ENCODE data around the gene OR2H2.

The OR2H2 gene

GRCh38 chr6:29590218-29590808 is 5.4 kb downstream of the OR2H2 start:
- H3K4me3 ChIP-seq (ENCODE audit: low read length): no peak overlapping the region
- TF ChIP-seq, protein P1, sequence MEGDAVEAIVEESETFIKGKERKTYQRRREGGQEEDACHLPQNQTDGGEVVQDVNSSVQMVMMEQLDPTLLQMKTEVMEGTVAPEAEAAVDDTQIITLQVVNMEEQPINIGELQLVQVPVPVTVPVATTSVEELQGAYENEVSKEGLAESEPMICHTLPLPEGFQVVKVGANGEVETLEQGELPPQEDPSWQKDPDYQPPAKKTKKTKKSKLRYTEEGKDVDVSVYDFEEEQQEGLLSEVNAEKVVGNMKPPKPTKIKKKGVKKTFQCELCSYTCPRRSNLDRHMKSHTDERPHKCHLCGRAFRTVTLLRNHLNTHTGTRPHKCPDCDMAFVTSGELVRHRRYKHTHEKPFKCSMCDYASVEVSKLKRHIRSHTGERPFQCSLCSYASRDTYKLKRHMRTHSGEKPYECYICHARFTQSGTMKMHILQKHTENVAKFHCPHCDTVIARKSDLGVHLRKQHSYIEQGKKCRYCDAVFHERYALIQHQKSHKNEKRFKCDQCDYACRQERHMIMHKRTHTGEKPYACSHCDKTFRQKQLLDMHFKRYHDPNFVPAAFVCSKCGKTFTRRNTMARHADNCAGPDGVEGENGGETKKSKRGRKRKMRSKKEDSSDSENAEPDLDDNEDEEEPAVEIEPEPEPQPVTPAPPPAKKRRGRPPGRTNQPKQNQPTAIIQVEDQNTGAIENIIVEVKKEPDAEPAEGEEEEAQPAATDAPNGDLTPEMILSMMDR (conservative IDR thresholded peaks at IDR 0.05; ENCODE audit: low read depth, low read length): no peak
- DNase-seq (ENCODE audit: low read depth): no peak

DNA sequence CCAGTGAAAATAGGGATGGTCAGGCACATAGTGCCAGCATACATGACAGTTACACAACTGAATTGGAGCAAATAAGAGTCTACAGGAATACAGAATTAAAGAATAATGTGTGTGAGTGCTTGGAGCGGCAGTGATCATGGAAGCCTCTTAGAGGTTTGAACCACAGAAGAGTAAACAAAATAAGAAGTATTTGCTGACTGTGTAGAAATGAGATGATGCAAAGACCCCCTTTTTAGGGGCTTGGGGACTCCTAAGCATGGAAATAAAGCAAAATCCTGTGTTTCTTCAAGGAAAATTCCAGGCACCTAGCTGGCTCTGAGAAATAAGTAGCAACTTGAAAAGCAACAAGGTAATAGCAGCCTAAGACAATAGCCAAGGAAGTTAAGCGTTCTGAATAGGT is 6.8 kb downstream of the OR2H2 start:
- no peak for DNase-seq (ENCODE audit: low read depth)
- TF ChIP-seq, protein P1 (conservative IDR thresholded peaks at IDR 0.05; ENCODE audit: low read depth, low read length): no peak
- H3K4me3 ChIP-seq (ENCODE audit: low read length): no peak overlapping the region

DNA sequence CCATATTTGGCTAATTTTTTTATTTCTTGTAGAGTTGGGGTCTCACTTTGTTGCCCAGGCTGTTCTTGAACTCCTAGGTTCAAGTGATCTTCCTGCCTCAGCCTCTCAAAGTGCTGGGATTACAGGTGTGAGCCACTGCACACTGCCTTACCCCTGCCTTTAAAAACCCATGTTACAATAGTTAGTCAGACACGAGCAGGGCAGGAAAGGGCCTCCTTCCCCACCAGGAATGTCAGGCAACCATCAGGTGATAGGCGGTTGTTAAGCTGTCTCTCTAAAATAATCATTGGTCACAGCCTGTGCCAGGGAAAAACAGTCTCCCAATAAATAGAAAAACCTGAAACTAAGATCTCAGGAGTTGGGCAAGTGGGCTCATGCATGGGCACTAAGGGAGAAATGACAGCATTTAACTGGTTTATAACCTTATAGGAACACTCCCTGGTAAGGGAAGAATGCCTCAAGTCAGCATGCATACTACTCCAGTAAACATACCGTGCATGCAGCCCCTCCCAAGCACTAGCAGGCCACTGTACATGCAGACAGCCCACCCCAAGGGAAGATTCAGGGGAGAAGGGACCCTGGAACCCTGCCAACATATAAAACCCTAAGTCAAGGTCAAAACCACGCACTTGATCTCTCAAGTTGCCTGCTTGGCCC is 8.4 kb downstream of the OR2H2 start:
- TF ChIP-seq, protein P1 (conservative IDR thresholded peaks at IDR 0.05; ENCODE audit: low read depth, low read length): no peak
- no peak overlapping the region for H3K4me3 ChIP-seq (ENCODE audit: low read length)
- DNase-seq (ENCODE audit: low read depth): peak; percentile 21

DNA sequence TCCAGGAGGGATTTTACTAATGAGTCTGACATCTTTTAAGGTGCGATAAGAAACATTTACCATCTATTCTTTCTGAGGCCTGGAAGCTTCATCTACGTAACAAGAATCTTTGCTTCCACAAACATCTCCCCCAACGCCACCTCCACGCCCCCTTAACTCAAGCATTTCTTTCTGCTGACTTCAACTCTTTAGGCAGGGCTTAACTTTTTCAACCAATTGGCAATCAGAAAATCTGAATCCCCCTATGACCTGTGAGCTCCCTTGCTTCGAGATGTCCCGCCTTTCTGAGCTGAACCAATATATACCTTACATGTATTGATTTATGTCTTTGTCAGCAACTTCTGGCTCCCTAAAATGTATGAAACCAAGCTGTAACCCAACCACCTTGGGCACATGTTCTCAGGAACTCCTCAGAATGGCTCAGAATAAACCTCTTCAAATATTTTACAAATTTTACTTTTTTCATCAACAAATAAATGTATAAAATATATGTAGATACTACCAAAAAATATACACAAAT is 11.5 kb downstream of the OR2H2 start:
- TF ChIP-seq, protein P1 (conservative IDR thresholded peaks at IDR 0.05; ENCODE audit: low read depth, low read length): no peak
- H3K4me3 ChIP-seq (ENCODE audit: low read length): no peak overlapping the region
- DNase-seq (ENCODE audit: low read depth): no peak

DNA sequence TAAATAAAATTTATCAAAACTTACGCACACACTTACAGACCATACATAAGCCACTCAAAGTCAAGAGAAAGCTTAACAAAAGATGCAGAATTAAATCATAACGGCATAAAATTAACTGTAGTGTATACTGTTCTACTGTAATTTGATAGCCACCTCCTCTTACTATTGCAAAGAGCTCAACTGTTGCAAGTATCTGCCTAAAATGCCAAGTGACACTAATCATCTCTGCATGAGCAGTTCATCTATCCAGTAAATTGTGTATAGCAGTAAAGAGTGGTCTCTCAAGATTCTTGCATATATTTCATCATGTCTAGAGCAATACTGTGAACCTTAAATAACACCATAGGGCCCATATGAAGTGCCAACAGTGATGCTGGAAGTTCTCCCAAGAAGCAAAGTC is 12.3 kb downstream of the OR2H2 start:
- TF ChIP-seq, protein P1 (conservative IDR thresholded peaks at IDR 0.05; ENCODE audit: low read depth, low read length): no peak
- no peak for DNase-seq (ENCODE audit: low read depth)

DNA sequence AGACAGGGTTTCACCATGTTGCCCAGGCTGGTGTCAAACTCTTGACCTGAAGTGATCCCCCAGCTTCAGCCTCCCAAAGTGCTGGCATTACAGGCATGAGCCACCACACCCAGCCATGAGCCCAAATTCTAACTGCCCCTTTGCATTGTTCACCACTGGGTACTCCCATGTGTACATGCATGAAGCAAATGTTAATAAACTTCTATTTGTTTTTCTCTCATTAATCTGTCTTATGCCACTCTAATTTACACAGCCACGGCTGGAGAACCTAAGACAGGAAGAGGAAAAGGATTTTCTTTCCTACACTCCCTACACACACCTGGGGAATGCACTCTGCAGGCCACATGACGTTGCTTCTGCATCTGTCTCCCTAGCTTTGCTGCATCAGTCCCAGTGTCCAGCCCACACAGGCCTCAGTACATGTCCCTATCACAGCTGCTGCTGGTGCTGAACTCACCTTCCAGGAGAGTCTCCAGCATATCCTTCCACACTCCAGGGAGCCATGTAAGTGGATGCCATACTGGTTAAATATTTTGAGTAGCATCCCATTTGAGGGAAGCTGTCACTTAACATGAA is 13.3 kb downstream of the OR2H2 start:
- no peak for DNase-seq (ENCODE audit: low read depth)
- TF ChIP-seq, protein P1 (conservative IDR thresholded peaks at IDR 0.05; ENCODE audit: low read depth, low read length): no peak

More for the DNA sequence above, 12.3 kb downstream of the OR2H2 start:
- no peak overlapping the region for H3K4me3 ChIP-seq (ENCODE audit: low read length)

More for the DNA sequence above, 13.3 kb downstream of the OR2H2 start:
- no peak overlapping the region for H3K4me3 ChIP-seq (ENCODE audit: low read length)
